GM19468 (cell line): ENCODE results near the gene C19orf67.
A peak's percentile ranks its signal among the peaks of the same experiment; 100 is the strongest.

ENCODE experiments used
- ATAC-seq: cut with Tn5 transposase; IDR thresholded peaks from one replicate; pipeline ENCODE4 v1.9.1; 2021; ENCODE audit warnings: mild to moderate bottlenecking, moderate library complexity, moderate number of reproducible peaks; ENCODE audit not compliant: unreplicated experiment; ENCODE audit errors: extremely low read depth

The C19orf67 gene

DNA sequence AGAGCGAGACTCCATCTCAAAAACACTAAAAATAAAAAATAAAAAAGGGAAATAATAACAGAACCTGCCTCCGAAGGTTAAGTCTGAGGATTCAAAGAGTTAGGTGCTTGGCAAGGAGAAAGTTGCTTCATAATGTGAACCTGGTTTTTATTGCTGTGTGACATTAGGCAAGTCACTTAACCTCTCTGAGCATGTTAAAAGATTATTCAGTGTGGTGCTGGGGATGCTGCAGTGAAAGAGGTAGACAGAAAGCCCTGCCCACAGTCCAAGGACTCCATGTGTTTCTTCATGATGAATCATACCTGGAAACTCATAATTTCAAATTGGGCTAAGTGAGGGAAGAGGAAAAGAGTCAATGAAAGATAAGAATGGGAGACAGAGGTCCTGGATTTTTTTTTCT, 51.6 kb downstream of the C19orf67 start:
- ATAC-seq, result no peak

DNA sequence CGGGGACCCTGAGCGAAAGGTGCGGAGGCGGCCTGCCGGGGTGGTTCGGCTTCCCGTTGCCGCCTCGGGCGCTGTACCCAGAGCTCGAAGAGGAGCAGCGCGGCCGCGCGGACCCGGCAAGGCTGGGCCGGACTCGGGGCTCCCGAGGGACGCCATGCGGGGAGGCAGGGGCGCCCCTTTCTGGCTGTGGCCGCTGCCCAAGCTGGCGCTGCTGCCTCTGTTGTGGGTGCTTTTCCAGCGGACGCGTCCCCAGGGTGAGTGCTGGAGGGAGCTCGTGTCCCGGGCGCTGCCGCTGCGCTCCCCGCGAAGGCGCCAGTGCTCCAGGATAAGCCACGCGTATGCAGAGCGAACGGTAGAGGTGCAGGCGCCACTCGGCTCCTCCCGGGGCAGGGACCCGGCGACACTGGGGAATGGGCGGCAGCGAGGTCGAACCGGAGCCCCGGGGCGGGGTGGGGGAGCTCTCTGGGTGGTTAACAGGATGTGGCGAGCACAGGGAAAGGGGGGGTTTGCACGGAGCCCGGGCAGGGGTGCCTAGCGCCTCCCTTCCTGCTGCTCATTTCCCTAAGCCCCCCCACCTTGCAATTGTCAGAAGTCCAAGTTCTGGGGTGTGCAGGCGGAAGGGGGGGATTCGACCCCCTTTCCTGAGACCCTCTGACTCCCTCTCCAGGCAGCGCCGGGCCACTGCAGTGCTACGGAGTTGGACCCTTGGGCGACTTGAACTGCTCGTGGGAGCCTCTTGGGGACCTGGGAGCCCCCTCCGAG, 53.7 kb downstream of the C19orf67 start, which contains the start of gene IL27RA:
Gene IL27RA (plus strand): TSS at position 44 of the 762 bp plus-strand sequence. CDS start 111 bp downstream, at position 155.
- ATAC-seq, result peak; percentile 56
